RWPE1 (cell line): ENCODE data around the gene DFFB.

Experiments used
- CTCF ChIA-PET: fragments of 350-600 bp; sonication (Branson Sonifier 250); formaldehyde crosslinking; extraction: SDS; loops from one replicate; lab custom pipeline; 2021; lab: Yijun Ruan, JAX
- POLR2A ChIA-PET: fragments of 400-600 bp; formaldehyde crosslinking; extraction: SDS; loops from one replicate; lab custom pipeline; 2020; ENCODE audit warnings: antibody characterized with exemption; ENCODE audit not compliant: low non-redundant PET; lab: Yijun Ruan, JAX
- DNase-seq: peaks from one replicate; pipeline ENCODE4 v3.0.0; 2012; ENCODE audit warnings: low spot score
- H3K27ac ChIP-seq: fragments of 450-650 bp; 2 replicates; pipeline ENCODE4 v1.5.1; 2017
- TF ChIP-seq, protein P1 (sequence below): fragments of 450-650 bp; conservative IDR thresholded peaks from 2 replicates; pipeline ENCODE4 v1.5.1; 2017; ENCODE audit warnings: low read depth, mild to moderate bottlenecking

Gene DFFB

DNA sequence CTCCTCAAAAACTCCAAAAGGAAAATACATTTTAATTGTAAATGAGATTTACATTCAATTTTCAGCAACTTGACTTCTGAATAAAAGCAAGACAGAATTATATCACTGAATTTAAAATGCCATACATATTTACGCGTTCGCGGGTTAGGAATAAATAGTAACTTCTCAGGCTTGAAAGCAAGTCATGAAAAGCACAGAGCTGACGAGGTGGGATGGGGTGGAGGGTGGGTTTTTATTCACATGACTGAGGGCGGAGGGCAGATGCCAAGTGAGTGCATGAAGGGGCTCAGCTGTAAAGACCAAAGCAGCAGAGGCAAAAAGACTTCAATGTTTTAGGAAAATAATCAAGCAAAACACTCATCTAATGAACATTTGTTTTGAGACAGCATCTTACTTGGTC lies 6.0 kb upstream of the DFFB start:
- no peak overlapping the region for H3K27ac ChIP-seq
- CTCF ChIA-PET: no interaction called here
- no peak for DNase-seq
- TF ChIP-seq, protein P1, sequence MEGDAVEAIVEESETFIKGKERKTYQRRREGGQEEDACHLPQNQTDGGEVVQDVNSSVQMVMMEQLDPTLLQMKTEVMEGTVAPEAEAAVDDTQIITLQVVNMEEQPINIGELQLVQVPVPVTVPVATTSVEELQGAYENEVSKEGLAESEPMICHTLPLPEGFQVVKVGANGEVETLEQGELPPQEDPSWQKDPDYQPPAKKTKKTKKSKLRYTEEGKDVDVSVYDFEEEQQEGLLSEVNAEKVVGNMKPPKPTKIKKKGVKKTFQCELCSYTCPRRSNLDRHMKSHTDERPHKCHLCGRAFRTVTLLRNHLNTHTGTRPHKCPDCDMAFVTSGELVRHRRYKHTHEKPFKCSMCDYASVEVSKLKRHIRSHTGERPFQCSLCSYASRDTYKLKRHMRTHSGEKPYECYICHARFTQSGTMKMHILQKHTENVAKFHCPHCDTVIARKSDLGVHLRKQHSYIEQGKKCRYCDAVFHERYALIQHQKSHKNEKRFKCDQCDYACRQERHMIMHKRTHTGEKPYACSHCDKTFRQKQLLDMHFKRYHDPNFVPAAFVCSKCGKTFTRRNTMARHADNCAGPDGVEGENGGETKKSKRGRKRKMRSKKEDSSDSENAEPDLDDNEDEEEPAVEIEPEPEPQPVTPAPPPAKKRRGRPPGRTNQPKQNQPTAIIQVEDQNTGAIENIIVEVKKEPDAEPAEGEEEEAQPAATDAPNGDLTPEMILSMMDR: no peak
- POLR2A ChIA-PET: no interaction called here

DNA sequence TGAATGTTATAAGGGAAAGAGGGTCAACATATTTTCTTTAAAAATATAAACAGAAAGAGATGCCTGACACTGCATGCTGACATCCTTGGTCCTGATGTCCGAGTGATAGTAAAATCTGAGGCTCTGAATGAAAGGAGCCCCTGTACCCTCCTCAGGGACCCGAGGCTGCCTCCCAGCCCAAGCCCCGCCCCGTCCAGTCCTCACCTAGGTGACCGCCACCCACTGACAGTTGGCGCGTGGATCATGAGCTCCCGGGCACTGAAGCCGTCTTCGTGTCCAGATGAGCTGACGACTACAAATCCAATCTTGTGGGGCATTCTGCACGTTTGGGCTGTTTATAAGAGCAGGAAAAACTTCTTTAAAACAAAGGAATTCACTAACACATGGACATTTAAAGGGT lies 5.2 kb upstream of the DFFB start:
- TF ChIP-seq, protein P1: no peak
- ChIA-PET POLR2A (no interaction called here), CTCF (interaction anchor here (0.6 kb wide), 1 partner anchor 1921 kb away, joined by 4 read pairs; no protein-coding TSS in a partner anchor)
- no peak overlapping the region for H3K27ac ChIP-seq
- DNase-seq: no peak

DNA sequence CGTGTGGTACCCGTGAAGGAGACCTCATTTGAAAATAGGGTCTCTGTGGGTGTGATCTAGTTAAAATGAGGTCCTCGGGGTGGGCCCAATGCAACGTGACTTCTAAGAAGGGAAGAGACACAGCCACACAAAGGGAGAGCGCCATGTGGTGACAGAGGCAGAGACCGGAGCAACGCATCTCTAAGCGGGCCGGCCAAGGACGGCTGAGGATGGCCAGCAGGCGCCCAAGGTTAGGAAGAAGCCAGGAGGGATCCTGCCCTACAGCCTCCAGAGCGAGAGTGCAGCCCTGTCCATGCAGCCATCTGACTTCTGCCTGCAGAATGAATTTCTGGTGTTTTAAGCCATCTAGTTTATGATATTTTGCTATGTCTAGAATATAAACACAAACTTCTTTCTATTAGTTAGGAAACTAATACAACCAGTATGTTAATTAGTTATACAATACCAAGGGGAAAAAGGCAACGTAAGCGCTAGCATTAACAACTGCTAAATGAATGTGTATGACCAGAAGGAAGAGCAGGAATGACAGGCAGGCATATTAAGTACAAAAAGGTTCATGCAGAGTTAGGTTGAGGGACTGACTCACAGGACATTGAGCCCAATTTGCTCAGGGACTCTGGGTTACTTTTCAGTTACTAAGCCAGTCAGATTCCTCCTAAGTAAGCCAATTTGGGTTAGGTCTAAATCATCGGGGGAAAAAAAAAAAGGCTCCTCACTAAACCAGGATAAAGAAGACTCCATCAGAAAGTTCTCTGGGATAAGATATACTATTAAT lies 4.4 kb upstream of the DFFB start:
- ChIA-PET POLR2A (no interaction called here), CTCF (no interaction called here)
- H3K27ac ChIP-seq: no peak overlapping the region
- TF ChIP-seq, protein P1: no peak
- no peak for DNase-seq

DNA sequence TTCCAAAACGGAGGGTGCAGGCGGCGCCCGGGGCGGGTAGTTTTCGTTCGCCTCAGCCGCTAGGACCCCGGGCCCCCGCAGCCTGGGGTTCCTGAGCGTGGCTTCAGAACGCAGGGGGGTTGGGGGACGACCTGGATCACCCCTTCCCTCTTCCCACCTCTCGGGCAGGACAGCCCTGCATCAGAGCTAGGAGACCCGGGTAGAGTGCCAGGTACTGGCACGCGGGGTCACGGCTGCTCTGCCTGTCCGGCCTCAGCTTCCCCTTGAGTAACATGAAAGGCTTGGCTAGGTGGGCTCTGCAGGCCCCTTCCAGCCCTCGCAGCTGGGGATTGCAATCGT lies 484 bp downstream of the DFFB start:
- peak overlapping the region; percentile 83 for H3K27ac ChIP-seq
- no peak for DNase-seq
- POLR2A ChIA-PET: interaction anchor here (0.7 kb wide), 1 partner anchor 25 kb away, joined by 4 read pairs; no protein-coding TSS in a partner anchor
- CTCF ChIA-PET: interaction anchor here (0.7 to 1.4 kb wide), 3 partner anchors 11 to 75 kb away, joined by 3 to 5 read pairs (median 3); no protein-coding TSS in a partner anchor
- TF ChIP-seq, protein P1: no peak

DNA sequence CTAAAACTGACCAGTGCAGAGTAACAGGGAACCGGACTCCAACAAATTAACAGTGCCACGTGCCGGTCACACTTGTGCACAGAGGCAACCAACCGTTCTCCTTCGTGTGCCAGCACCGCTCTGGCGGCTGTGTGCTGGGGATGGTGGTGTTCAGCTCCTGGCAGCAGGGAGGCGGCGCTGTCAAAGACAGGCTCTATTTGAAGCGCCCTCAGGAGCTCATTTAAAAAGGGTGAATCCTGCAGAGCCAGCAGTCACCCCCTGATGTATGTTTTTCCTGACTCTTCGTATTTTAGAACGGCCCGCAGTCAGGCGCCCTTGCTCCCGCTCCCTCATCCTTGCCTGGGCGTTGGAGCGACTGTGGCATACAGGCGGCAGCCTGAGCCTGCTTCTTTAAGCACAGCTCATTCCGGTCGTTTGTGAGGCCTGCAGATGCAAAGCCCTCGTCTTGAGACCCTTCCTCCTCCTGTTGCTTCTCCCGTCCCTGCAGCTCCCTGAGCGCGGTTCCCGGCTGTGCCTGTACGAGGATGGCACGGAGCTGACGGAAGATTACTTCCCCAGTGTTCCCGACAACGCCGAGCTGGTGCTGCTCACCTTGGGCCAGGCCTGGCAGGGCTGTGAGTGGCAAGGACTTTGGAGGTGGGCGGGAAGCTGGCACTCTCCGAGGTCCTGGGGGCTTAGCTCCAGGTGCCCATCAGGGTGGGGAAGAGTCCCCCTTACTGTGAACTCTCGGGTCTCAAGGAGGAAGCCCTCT lies 1.1 kb downstream of the DFFB start:
- TF ChIP-seq, protein P1: peak; percentile 20; the same call in 1 of the 2 replicates
- DNase-seq: peak; percentile 20
- ChIA-PET POLR2A (no interaction called here), CTCF (interaction anchor here (0.7 to 1.4 kb wide), 2 partner anchors 11 to 74 kb away, joined by 3 to 5 read pairs; no protein-coding TSS in a partner anchor)
- H3K27ac ChIP-seq: peak overlapping the region; percentile 83

DNA sequence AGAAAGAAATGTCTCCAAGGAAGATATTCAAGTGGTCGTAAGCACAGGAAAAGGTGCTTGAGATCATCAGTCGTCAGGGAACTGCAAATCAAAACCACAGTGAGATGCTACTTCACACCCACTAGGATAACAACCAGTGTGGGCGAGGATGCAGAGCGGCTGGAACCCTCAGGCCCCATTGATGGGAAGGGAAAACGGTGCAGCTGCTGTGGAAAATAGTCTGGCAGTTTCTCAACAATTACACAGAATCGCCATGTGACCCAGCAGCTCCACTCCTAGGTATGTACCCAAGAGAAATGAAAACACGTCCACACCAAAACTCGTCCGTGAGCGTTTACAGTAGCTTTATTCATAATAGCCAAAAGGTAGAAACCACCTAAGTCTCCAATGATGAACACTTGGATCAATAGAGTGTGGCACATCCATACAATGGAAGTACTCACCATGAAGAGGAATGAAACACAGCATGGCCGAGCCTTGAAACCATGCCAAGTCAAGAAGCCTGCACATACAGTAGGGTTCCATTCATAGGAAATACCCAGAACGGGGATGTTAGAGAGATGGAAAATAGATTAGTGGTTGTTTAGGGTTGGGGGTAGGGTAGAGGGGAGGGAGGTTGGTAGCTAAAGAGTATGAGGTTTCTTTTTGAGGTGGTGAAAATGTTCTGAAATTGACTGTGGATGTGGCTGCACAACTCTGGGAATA lies 6.1 kb downstream of the DFFB start:
- no peak for DNase-seq
- TF ChIP-seq, protein P1: no peak
- POLR2A ChIA-PET: no interaction called here
- no peak overlapping the region for H3K27ac ChIP-seq
- CTCF ChIA-PET: no interaction called here
